Measurements from ENCODE around the gene FRAS1. TPM values are rescaled to one million over a fixed set of nuclear protein-coding genes. Genes with fewer than 3 reads are reported as not detected.

Gene FRAS1
- total RNA-seq, 2 donors from 2014 or later = 2.1 to 4.0 TPM

- Histone ChIP-seq H3K9ac (ENCODE audit: low read depth in 2 of 2, low read length in 2 of 2) (no peak overlapping the region), H3K27me3 (no peaks in the 10 kb centered on the region), H3K9me3 (no peaks in the 10 kb centered on the region), H3K4me1 (no peaks in the 10 kb centered on the region), H3K27ac (no peak overlapping the region), H3K4me3 (no peak overlapping the region), H3K36me3 (no peaks in the 10 kb centered on the region)
- intact Hi-C loops (cut with DNase I) = no loop called here
- DNase-seq = no peak
- no peak for TF ChIP-seq CTCF (IDR thresholded peaks at IDR 0.05)
Observed at GRCh38 chr4:78346222-78346621, 289.1 kb downstream of the FRAS1 start.

- Histone ChIP-seq H3K4me1 (no peaks in the 10 kb centered on the region), H3K9me3 (no peaks in the 10 kb centered on the region), H3K27ac (no peak overlapping the region), H3K9ac (ENCODE audit: low read depth in 2 of 2, low read length in 2 of 2) (no peak overlapping the region), H3K4me3 (no peak overlapping the region), H3K27me3 (no peaks in the 10 kb centered on the region), H3K36me3 (no peaks in the 10 kb centered on the region)
- no peak for DNase-seq
- intact Hi-C loops (cut with DNase I) = no loop called here
- no peak for TF ChIP-seq CTCF (IDR thresholded peaks at IDR 0.05)
Observed at GRCh38 chr4:78347527-78347926, 290.4 kb downstream of the FRAS1 start.

GRCh38 chr4:78353921-78354320 lies 296.8 kb downstream of the FRAS1 start:
- no peaks in the 10 kb centered on the region for H3K9me3 ChIP-seq
- H3K4me3 ChIP-seq = no peak overlapping the region
- no peak for DNase-seq
- H3K27ac ChIP-seq = no peak overlapping the region
- H3K4me1 ChIP-seq = no peaks in the 10 kb centered on the region
- H3K9ac ChIP-seq (ENCODE audit: low read depth in 2 of 2, low read length in 2 of 2) = no peak overlapping the region
- no peak for TF ChIP-seq CTCF (IDR thresholded peaks at IDR 0.05)
- no peaks in the 10 kb centered on the region for H3K36me3 ChIP-seq
- intact Hi-C loops (cut with DNase I) = no loop called here
- H3K27me3 ChIP-seq = no peaks in the 10 kb centered on the region

GRCh38 chr4:78354782-78355181 lies 297.7 kb downstream of the FRAS1 start:
- Histone ChIP-seq H3K9me3 (no peaks in the 10 kb centered on the region), H3K27me3 (no peaks in the 10 kb centered on the region), H3K4me3 (no peak overlapping the region), H3K36me3 (no peaks in the 10 kb centered on the region), H3K27ac (no peak overlapping the region), H3K4me1 (no peaks in the 10 kb centered on the region), H3K9ac (ENCODE audit: low read depth in 2 of 2, low read length in 2 of 2) (no peak overlapping the region)
- no peak for TF ChIP-seq CTCF (IDR thresholded peaks at IDR 0.05)
- no peak for DNase-seq
- intact Hi-C loops (cut with DNase I) = no loop called here

GRCh38 chr4:78355306-78355705 lies 298.2 kb downstream of the FRAS1 start:
- TF ChIP-seq CTCF (IDR thresholded peaks at IDR 0.05) = no peak
- Histone ChIP-seq H3K4me1 (no peaks in the 10 kb centered on the region), H3K27ac (no peak overlapping the region), H3K4me3 (no peak overlapping the region), H3K9me3 (no peaks in the 10 kb centered on the region), H3K9ac (ENCODE audit: low read depth in 2 of 2, low read length in 2 of 2) (no peak overlapping the region), H3K36me3 (no peaks in the 10 kb centered on the region), H3K27me3 (no peaks in the 10 kb centered on the region)
- intact Hi-C loops (cut with DNase I) = no loop called here
- no peak for DNase-seq
